Midbrain (tissue), 1 donor: Measurements from ENCODE around the gene BMPR1A.
"Not testable (repeated sequence)": the region's sequence is repeated elsewhere in the genome, so short reads cannot be mapped to it uniquely, and the experiment has no call there.

Experiments used
- DNase-seq: peaks from one replicate; lab custom pipeline; 2025; lab: John Stamatoyannopoulos, UW

The BMPR1A gene

GRCh38 chr10:86849181-86849894, 92.9 kb downstream of the BMPR1A start:
- no peak for DNase-seq

DNA sequence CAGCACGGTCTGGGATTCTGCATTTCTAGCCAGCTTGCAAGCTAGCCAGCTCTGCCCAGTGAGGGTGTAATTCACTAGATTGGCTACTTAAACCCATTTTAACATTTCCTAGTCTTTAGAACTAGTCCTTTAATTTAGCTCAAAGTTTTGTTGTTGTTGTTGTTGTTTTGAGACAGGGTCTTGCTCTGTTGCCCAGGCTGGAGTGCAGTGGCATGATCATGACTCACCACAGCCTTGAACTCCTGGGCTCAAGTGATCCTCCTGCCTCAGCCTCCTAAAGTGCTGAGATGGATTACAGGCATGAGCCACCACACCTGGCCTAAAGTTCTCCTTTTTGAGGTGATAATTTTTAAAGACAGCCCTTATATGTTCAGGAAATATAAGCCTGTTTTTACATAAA, 94.1 kb downstream of the BMPR1A start:
- DNase-seq: no peak

GRCh38 chr10:86851328-86852207, 95.1 kb downstream of the BMPR1A start:
- DNase-seq: no peak

DNA sequence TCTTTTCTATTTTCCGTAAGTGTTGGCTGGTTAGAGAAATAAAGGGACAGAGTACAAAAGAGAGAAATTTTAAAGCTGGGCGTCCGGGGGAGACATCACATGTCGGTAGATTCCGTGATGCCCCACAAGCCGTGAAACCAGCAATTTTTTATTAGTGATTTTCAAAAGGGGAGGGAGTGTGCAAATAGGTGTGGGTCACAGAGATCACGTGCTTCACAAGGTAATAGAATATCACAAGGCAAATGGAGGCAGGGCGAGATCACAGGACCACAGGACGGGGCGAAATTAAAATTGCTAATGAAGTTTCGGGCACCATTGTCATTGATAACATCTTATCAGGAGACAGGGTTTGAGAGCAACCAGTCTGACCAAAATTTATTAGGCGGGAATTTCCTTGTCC, 97.2 kb downstream of the BMPR1A start:
- not testable (repeated sequence) for DNase-seq

GRCh38 chr10:86855513-86855912, 99.1 kb downstream of the BMPR1A start:
- DNase-seq: peak; percentile 10

GRCh38 chr10:86856156-86856555, 99.7 kb downstream of the BMPR1A start:
- DNase-seq: no peak

- no peak for DNase-seq
Measured at GRCh38 chr10:86857128-86857721, 100.8 kb downstream of the BMPR1A start.

GRCh38 chr10:86858011-86858410, 101.6 kb downstream of the BMPR1A start:
- DNase-seq: no peak

DNA sequence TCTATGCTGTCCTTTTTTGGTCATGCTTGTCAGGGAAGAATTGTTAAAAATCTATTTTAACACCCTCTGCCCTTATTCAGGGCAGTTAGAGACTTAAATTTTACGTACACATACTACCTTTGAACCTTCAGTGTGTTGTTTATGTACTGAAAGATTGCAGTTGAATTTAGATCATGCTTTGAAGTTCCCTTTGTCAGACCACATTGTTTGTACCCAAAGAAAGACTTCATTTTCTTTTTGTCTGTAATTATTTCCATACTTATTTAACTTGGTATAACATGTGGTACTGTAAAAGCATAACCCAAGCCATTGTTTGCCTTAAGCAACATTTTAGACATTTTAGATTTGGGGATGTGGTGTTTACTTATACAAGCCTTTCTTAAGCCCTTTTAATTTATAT, 104.9 kb downstream of the BMPR1A start:
- DNase-seq: no peak

- DNase-seq: no peak
Measured at GRCh38 chr10:86862373-86862772, 106.0 kb downstream of the BMPR1A start.

GRCh38 chr10:86862786-86863483, 106.5 kb downstream of the BMPR1A start:
- DNase-seq: no peak

- peak; percentile 2 for DNase-seq
Measured at GRCh38 chr10:86863484-86863842, 107.0 kb downstream of the BMPR1A start.

DNA sequence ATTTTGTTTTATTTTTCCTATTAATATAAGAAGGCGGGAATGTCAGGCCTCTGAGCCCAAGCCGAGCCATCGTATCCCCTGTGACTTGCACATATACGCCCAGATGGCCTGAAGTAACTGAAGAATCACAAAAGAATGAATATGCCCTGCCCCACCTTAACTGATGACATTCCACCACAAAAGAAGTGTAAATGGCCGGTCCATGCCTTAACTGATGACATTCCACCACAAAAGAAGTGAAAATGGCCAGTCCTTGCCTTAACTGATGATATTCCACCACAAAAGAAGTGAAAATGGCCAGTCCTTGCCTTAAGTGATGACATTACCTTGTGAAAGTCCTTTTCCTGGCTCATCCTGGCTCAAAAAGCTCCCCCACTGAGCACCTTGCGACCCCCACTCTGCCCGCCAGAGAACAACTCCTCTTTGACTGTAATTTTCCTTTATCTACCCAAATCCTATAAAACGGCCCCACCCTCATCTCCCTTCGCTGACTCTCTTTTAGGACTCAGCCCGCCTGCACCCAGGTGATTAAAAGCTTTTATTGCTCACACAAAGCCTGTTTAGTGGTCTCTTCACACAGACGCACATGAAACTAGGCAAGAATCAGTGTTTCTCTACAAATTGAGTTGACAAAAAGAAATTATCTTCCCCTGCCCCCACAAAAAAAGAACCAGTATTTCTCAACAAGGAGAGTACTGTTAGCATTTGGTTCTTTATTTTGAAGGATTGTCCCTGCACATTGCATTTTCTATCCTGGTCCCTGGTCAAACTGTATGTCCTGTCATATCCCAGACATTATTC, 108.8 kb downstream of the BMPR1A start:
- not testable (repeated sequence) for DNase-seq

GRCh38 chr10:86867149-86867548, 110.7 kb downstream of the BMPR1A start:
- DNase-seq: no peak

GRCh38 chr10:86868353-86868752, 111.9 kb downstream of the BMPR1A start:
- peak; percentile 23 for DNase-seq

DNA sequence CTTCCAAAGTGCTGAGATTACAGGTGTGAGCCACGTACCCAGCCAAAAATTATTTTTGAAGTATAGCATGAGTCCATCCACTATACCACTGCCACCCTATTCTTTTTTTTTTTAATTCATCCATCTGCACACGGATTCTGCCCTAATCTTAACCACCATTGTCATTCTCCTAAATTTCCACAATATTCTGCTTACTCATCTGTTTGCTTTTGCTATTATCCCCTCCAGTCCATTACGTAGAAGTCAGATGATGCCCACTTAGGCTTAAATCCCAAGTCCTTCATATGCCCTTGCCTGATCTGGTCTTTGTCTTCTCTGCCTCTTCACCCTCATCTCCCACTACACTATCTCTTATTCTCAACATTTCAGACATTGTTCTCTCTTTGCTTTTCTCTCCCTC, 114.3 kb downstream of the BMPR1A start:
- DNase-seq: no peak

DNA sequence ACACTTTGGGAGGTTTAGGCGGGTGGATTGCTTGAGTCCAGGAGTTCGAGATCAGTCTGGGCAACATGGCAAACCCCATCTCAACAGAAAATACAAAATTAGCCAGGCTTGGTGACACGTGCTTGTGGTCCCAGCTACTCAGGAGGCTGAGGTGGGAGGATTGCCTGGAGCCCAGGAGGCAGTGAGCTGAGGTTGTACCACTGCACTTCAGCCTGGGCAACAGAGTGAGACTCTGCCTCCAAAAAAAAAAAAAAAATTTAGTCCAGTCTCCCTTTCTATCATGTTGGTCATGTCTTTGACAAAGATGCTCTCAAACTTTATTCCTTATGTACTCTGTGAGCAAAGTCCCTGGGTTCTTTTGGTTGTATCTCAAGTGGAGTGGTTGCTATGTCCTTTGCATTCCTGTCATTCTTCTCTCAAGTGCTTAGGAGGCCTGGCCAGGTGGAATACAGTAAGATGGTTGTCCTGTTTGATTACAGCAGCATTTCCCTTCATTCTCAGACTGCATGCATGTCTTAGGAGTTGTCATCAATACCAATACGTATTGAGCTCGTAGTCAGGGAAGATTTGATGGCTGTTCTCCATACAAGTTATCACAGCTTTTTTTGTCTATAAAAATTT, 115.3 kb downstream of the BMPR1A start:
- DNase-seq: no peak

DNA sequence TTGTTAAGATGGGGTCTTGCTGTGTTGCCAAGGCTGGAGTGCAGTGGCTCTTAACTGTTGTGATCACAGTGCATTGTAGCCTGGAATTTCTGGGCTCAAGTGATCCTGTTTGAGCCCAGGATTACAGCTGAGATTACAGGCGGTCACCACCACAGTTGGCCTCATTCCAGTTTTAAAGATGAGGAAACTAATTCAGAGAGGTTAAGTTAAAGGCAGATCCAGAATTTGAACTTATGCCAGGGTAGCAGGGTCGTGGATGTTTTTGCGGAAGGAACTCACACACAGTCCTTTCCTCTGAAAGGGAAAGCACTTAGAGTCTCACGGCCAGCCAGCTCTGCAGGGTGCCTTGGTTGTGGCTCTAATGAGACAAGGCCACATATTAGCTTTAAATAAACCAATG, 116.3 kb downstream of the BMPR1A start:
- DNase-seq: no peak

DNA sequence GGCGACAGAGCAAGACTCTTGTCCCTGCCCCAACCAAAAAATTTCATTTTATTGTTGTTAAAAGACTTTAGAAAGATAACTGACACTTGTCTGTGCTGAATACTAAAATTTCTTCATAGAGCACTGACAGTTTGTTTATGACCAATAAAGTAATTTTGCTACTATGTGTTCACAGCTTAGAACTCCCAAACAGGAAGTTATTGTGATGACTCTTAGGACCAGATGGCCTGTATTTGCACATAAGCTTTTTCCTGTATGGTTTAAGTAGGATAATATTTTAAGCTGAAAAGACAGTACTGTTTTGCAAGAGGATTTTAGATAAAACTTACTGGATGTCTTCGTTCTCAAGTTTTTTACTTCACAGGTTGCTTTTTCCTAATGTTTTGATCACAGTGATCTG, 120.3 kb downstream of the BMPR1A start:
- DNase-seq: no peak

DNA sequence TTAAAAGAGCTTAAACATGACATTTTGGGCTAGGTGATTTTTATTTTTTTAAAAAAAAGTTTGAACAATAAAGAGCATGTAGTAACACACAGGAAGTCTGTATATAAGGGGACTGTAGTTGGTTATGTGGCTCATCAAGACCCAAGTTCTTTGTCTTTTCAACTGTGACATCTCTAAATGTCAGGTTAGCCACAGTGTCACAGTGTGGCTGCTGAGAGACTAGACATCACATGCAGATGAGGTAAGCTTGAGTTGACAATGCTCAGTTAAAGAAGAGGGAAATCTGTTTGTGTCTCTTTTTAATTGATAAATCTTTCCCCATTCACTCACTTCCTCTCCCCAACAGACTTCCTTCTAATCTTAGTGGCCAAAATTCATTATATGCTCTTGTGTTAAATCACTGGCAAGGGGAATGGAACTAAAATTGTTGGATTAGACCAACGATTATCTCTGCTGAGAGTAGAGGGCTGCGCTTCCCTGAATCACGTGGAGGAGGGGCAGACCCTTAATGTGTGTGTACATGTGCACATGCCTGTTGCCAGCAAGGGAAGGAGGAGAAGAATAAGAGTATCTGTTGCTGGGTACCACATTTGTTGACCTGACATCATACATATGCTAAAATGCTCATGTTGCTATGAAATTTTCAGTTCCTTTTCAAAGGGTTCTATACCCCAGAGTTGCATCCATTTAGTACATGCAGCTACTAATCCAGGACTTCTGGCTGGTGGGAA, 122.7 kb downstream of the BMPR1A start:
- no peak for DNase-seq
